CD4-positive, alpha-beta T cell treated with Interleukin-1 beta for 1 hour (primary cell): ENCODE measurements around the gene MAP2K3.

Experiments
- DNase-seq, 2 donors: peaks; one replicate each; pipeline ENCODE4 v3.0.0-alpha.2; 2020 to 2022

The MAP2K3 gene

GRCh38 chr17:21284319-21285163 is at the start of gene MAP2K3:
MAP2K3 (plus strand) TSS chr17:21284711; CDS start chr17:21284921, 210 bp downstream.
- DNase-seq, result peak; percentile 98

- DNase-seq, result no peak
These were observed 48.6 kb upstream of the MAP2K3 start for GRCh38 chr17:21235921-21236320.

- DNase-seq, result no peak
These were observed 44.7 kb upstream of the MAP2K3 start for GRCh38 chr17:21239680-21240368.

- no peak for DNase-seq
These were observed 44.0 kb upstream of the MAP2K3 start for GRCh38 chr17:21240369-21241055.

- no peak for DNase-seq
These were observed 42.9 kb upstream of the MAP2K3 start for GRCh38 chr17:21241564-21241963.

- no peak for DNase-seq
These were observed 42.3 kb upstream of the MAP2K3 start for GRCh38 chr17:21242026-21242697.

- DNase-seq, result no peak
These were observed 41.6 kb upstream of the MAP2K3 start for GRCh38 chr17:21242780-21243515.

- DNase-seq, result no peak
These were observed 40.8 kb upstream of the MAP2K3 start for GRCh38 chr17:21243516-21244303.

GRCh38 chr17:21245639-21246084 is 38.8 kb upstream of the MAP2K3 start:
- no peak for DNase-seq

- DNase-seq, result no peak
These were observed 37.8 kb upstream of the MAP2K3 start for GRCh38 chr17:21246698-21247097.

GRCh38 chr17:21247552-21248258 is 36.8 kb upstream of the MAP2K3 start:
- DNase-seq, result no peak

- no peak for DNase-seq
These were observed 36.0 kb upstream of the MAP2K3 start for GRCh38 chr17:21248500-21248899.

- no peak for DNase-seq
These were observed 35.3 kb upstream of the MAP2K3 start for GRCh38 chr17:21249086-21249795.

GRCh38 chr17:21249920-21250703 is 34.4 kb upstream of the MAP2K3 start:
- no peak for DNase-seq

GRCh38 chr17:21250854-21251253 is 33.7 kb upstream of the MAP2K3 start:
- no peak for DNase-seq

GRCh38 chr17:21251337-21252010 is 33.0 kb upstream of the MAP2K3 start:
- DNase-seq, result no peak

GRCh38 chr17:21252289-21252795 is 32.2 kb upstream of the MAP2K3 start:
- no peak for DNase-seq
